ENCODE results near the gene SNRNP200.
A peak's percentile ranks its signal among the peaks of the same experiment; 100 is the strongest.
"Not testable (repeated sequence)": the region's sequence is repeated elsewhere in the genome, so short reads cannot be mapped to it uniquely, and the experiment has no call there.

The SNRNP200 gene

GRCh38 chr2:96264086-96264485 lies 41.3 kb downstream of the SNRNP200 start:
- no peaks in the 10 kb centered on the region for H3K9me3 Mint-ChIP-seq

DNA sequence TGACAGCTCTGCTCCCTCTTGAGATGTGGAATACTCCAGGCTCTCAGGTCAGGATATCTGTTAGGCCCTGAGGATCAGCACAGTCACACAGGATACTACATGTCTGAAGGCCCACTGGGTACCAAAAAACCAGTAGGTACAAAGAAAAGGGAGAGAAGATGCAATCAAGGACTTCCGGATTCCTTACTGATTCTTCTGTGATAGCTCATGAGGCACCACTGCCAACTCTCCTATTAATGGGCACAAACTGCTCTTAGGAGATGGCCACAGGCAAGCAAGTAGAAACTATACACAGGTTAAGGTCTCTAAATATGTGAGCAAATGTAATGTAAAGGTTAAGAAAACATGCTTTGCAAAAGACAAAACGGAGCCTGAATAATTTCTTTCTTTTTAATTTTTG lies 43.0 kb downstream of the SNRNP200 start:
- ATAC-seq (replicated peaks; ENCODE audit: extremely low read depth, poor library complexity, severe bottlenecking) (no peak), DNase-seq (ENCODE audit: low spot score in 2 of 2) (no peak)
- Mint-ChIP-seq H3K27me3 (no peaks in the 10 kb centered on the region), H3K27ac (ENCODE audit: low read depth) (no peak overlapping the region), H3K4me3 (no peak overlapping the region), H3K4me1 (peaks cover 56% of the 10 kb centered on the region), H3K9me3 (no peaks in the 10 kb centered on the region), H3K36me3 (ENCODE audit: insufficient read depth) (peaks cover 24% of the 10 kb centered on the region)

More at GRCh38 chr2:96264086-96264485, 41.3 kb downstream of the SNRNP200 start:
- Mint-ChIP-seq H3K27me3 (no peaks in the 10 kb centered on the region), H3K4me3 (peak overlapping the region; percentile 96), H3K27ac (ENCODE audit: low read depth) (no peak overlapping the region), H3K4me1 (peaks cover 68% of the 10 kb centered on the region), H3K36me3 (ENCODE audit: insufficient read depth) (peaks cover 36% of the 10 kb centered on the region)
- ATAC-seq (replicated peaks; ENCODE audit: extremely low read depth, poor library complexity, severe bottlenecking) (no peak), DNase-seq (ENCODE audit: low spot score in 2 of 2) (no peak)

- DNase-seq (ENCODE audit: low spot score in 2 of 2) (no peak), ATAC-seq (replicated peaks; ENCODE audit: extremely low read depth, poor library complexity, severe bottlenecking) (no peak)
- no peak overlapping the region for H3K27ac Mint-ChIP-seq (ENCODE audit: low read depth)
- H3K27me3 Mint-ChIP-seq = no peaks in the 10 kb centered on the region
- peaks cover 24% of the 10 kb centered on the region for H3K36me3 Mint-ChIP-seq (ENCODE audit: insufficient read depth)
- no peak overlapping the region for H3K4me3 Mint-ChIP-seq
- peaks cover 55% of the 10 kb centered on the region for H3K4me1 Mint-ChIP-seq
- H3K9me3 Mint-ChIP-seq = no peaks in the 10 kb centered on the region
Measured at GRCh38 chr2:96261328-96262003, 43.9 kb downstream of the SNRNP200 start.

DNA sequence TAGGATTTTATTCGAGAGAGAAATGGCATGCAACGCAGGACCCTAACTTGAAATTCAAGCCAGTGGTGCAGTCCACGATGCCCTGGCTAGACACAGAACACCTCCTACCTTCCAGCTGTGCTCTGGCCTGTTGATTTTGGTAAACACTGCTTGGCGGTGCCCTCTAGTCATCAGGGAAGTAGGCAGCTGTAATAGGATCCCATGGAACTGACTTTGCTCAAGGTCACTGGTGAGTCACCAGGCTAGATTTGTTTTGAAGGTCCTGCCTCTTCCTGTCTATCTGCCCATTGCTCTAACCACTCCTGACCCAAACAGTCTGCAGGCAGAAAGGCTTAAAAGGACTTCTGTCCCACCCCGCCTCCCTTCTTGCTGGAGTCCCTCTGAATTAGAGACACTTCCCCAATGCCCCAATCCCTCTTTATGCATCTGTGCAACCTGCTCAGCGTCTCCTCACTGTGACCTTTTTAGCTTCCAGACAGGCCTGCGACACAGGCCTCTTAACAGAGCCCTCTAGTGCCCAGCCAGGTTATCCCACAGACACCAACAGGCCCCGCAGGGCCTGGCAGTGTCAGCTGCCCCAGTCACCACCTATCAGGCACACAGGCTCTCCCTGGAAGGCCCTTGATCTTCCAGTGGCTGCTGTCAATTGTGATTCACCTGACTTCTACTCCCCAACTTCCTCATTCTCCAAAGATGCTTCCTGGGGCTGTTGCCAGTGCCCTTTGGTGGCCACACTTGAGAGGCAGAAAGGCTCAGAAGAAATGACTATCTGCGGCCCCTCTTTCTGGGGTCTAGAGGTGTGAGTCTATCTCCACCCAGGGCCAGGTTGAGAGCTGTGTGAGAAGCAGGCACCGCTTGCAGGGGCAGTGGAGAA lies 44.7 kb downstream of the SNRNP200 start:
- Mint-ChIP-seq H3K36me3 (ENCODE audit: insufficient read depth) (peaks cover 27% of the 10 kb centered on the region), H3K9me3 (no peaks in the 10 kb centered on the region), H3K4me3 (no peak overlapping the region), H3K27ac (ENCODE audit: low read depth) (no peak overlapping the region), H3K4me1 (peaks cover 52% of the 10 kb centered on the region), H3K27me3 (no peaks in the 10 kb centered on the region)
- DNase-seq (ENCODE audit: low spot score in 2 of 2) (no peak), ATAC-seq (replicated peaks; ENCODE audit: extremely low read depth, poor library complexity, severe bottlenecking) (no peak)

- Mint-ChIP-seq H3K4me1 (peaks cover 47% of the 10 kb centered on the region), H3K36me3 (ENCODE audit: insufficient read depth) (peaks cover 28% of the 10 kb centered on the region), H3K27ac (ENCODE audit: low read depth) (no peak overlapping the region), H3K27me3 (no peaks in the 10 kb centered on the region), H3K4me3 (no peak overlapping the region), H3K9me3 (no peaks in the 10 kb centered on the region)
- ATAC-seq (replicated peaks; ENCODE audit: extremely low read depth, poor library complexity, severe bottlenecking) (no peak), DNase-seq (ENCODE audit: low spot score in 2 of 2) (no peak)
Measured at GRCh38 chr2:96259497-96259921, 45.8 kb downstream of the SNRNP200 start.

DNA sequence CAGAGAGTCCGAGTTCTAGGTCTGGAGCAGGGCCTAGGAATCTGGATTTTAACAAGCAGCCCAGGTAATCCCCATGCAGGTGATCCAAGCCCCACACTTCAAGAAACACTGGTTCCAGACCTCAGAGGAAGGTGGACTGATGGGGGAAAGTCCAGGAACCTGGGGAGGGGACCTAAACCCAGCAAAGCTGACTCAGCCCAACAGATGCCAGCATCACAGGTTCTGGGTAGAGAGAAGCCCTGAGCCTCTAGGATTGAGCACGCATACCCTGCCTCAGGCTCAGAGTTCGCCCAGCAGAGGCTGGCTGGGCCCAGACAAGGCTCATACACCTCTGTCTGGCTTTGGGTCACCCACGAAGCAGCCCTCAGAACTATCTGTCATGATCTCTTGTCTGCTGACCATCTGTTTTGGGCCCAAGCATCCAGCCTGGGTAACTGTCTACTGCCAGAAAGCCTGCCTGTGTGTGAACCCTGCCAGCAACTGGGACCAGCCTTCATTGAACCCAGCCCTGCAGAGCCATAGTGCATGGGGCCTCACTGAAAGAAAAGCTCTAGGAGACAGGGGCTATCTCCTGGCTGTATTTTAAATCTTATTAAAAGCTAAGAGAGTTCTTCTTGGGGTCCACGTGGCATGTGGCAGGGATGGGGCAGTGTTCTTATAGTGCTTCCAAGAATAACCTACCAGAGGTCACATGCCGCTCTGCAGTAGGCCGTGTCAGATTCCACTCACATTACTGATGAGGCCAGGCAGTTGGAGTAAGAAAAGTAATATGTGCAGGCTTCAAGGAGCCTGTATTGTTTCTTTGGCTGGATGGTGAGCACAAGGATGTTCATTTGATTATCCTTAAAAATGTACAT lies 47.0 kb downstream of the SNRNP200 start:
- H3K27me3 Mint-ChIP-seq = no peaks in the 10 kb centered on the region
- ATAC-seq (replicated peaks; ENCODE audit: extremely low read depth, poor library complexity, severe bottlenecking) (no peak), DNase-seq (ENCODE audit: low spot score in 2 of 2) (no peak)
- H3K9me3 Mint-ChIP-seq = no peaks in the 10 kb centered on the region
- peaks cover 36% of the 10 kb centered on the region for H3K4me1 Mint-ChIP-seq
- peaks cover 35% of the 10 kb centered on the region for H3K36me3 Mint-ChIP-seq (ENCODE audit: insufficient read depth)
- H3K4me3 Mint-ChIP-seq = no peak overlapping the region
- H3K27ac Mint-ChIP-seq (ENCODE audit: low read depth) = peak overlapping the region; percentile 32

- ATAC-seq (replicated peaks; ENCODE audit: extremely low read depth, poor library complexity, severe bottlenecking); H3K27me3 Mint-ChIP-seq; DNase-seq (ENCODE audit: low spot score in 2 of 2); H3K4me3 Mint-ChIP-seq; H3K9me3 Mint-ChIP-seq: not testable (repeated sequence)
- peak overlapping the region; percentile 32 for H3K27ac Mint-ChIP-seq (ENCODE audit: low read depth)
- H3K4me1 Mint-ChIP-seq = peaks cover 36% of the 10 kb centered on the region
- peaks cover 33% of the 10 kb centered on the region for H3K36me3 Mint-ChIP-seq (ENCODE audit: insufficient read depth)
Measured at GRCh38 chr2:96257744-96258143, 47.6 kb downstream of the SNRNP200 start.

DNA sequence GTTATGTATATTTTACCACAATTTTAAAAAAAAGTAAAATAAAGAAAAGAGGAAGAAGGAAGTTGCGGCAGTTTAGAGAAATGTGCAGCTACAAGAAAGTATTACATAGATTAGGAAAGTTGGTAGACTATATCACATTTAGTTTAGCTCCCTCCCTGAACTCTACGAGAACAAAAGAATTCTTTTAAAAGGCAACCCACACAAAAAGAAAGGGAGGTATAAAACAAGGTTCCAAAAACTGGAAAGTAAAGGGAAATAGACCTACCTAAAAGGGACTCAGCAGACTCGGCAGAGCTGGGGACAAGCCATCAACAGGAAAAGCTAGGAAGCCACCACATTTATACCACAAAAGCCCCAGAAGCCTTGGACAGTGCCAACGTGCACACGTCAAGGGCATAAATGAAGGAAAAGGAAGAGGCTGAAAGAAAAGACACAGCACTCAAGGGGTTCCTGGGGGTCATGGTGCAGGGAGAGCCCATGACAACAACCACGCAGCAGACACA lies 48.7 kb downstream of the SNRNP200 start:
- no peak overlapping the region for H3K4me3 Mint-ChIP-seq
- no peak for ATAC-seq (replicated peaks; ENCODE audit: extremely low read depth, poor library complexity, severe bottlenecking)
- no peaks in the 10 kb centered on the region for H3K9me3 Mint-ChIP-seq
- H3K27ac Mint-ChIP-seq (ENCODE audit: low read depth) = peak overlapping the region; percentile 61
- peaks cover 38% of the 10 kb centered on the region for H3K36me3 Mint-ChIP-seq (ENCODE audit: insufficient read depth)
- no peaks in the 10 kb centered on the region for H3K27me3 Mint-ChIP-seq
- DNase-seq (ENCODE audit: low spot score in 2 of 2) = no peak
- H3K4me1 Mint-ChIP-seq = peaks cover 30% of the 10 kb centered on the region

- no peak overlapping the region for H3K4me3 Mint-ChIP-seq
- peaks cover 37% of the 10 kb centered on the region for H3K36me3 Mint-ChIP-seq (ENCODE audit: insufficient read depth)
- H3K9me3 Mint-ChIP-seq = no peaks in the 10 kb centered on the region
- DNase-seq (ENCODE audit: low spot score in 2 of 2) (no peak), ATAC-seq (replicated peaks; ENCODE audit: extremely low read depth, poor library complexity, severe bottlenecking) (no peak)
- H3K27me3 Mint-ChIP-seq = no peaks in the 10 kb centered on the region
- no peak overlapping the region for H3K27ac Mint-ChIP-seq (ENCODE audit: low read depth)
- peaks cover 24% of the 10 kb centered on the region for H3K4me1 Mint-ChIP-seq
Measured at GRCh38 chr2:96254571-96254970, 50.8 kb downstream of the SNRNP200 start.

- peaks cover 38% of the 10 kb centered on the region for H3K36me3 Mint-ChIP-seq (ENCODE audit: insufficient read depth)
- H3K4me1 Mint-ChIP-seq = peaks cover 19% of the 10 kb centered on the region
- no peak for DNase-seq (ENCODE audit: low spot score in 2 of 2)
- H3K27me3 Mint-ChIP-seq = no peaks in the 10 kb centered on the region
- H3K27ac Mint-ChIP-seq (ENCODE audit: low read depth) = no peak overlapping the region
- H3K9me3 Mint-ChIP-seq = no peaks in the 10 kb centered on the region
- no peak overlapping the region for H3K4me3 Mint-ChIP-seq
- no peak for ATAC-seq (replicated peaks; ENCODE audit: extremely low read depth, poor library complexity, severe bottlenecking)
Measured at GRCh38 chr2:96253006-96253405, 52.3 kb downstream of the SNRNP200 start.

DNA sequence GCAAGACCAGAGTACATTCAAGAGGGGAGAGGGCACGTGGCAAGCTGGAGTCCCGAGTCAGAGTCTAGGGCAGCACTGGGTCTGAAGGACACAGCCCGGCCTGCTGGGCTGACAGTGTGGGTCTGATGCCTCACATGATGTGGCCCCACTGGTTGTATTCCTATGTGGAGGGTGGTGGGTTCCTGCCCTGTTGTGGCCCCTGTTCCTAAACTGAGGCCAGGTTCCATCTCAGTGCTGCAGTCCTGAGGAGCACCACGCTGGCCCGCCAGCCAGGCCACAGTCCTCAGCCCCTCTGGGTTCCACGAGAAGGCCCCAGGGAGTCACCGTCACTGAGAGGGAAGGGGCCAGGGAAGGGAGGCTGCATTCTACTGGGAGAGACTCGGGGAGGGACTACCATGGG lies 52.8 kb downstream of the SNRNP200 start:
- H3K9me3 Mint-ChIP-seq = no peaks in the 10 kb centered on the region
- ATAC-seq (replicated peaks; ENCODE audit: extremely low read depth, poor library complexity, severe bottlenecking) (no peak), DNase-seq (ENCODE audit: low spot score in 2 of 2) (no peak)
- peaks cover 19% of the 10 kb centered on the region for H3K4me1 Mint-ChIP-seq
- no peaks in the 10 kb centered on the region for H3K27me3 Mint-ChIP-seq
- H3K4me3 Mint-ChIP-seq = no peak overlapping the region
- H3K36me3 Mint-ChIP-seq (ENCODE audit: insufficient read depth) = peaks cover 38% of the 10 kb centered on the region
- peak overlapping the region; percentile 16 for H3K27ac Mint-ChIP-seq (ENCODE audit: low read depth)

DNA sequence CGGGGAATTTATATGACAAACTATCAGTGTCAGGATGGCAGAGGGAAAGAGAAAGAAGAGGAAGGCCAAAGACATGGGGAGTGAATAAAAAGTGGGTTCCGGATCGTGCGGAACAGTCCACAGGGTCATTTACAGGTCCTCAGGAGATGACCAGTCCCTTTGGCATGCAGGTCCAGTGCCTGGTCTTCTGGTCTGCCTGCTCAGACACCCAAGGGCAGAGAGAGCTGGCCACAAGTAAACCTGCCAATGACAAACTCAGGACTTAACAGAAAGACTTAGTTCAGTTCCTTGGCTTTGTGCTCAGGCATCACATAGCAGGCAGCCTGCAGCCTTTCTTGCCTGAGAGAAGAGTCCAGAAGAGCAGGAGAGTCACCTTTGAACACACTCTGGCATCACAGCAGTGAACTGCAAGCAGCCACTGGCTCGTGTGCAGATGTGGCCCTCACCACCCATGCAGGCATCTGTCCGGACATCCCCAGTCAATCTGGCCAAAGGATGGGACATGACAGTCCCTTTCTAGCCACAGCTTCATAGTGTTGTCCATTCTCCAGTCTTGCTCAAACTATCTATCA lies 53.5 kb downstream of the SNRNP200 start:
- ATAC-seq (replicated peaks; ENCODE audit: extremely low read depth, poor library complexity, severe bottlenecking) (no peak), DNase-seq (ENCODE audit: low spot score in 2 of 2) (no peak)
- Mint-ChIP-seq H3K36me3 (ENCODE audit: insufficient read depth) (peaks cover 38% of the 10 kb centered on the region), H3K4me3 (no peak overlapping the region), H3K4me1 (peaks cover 21% of the 10 kb centered on the region), H3K27me3 (no peaks in the 10 kb centered on the region), H3K27ac (ENCODE audit: low read depth) (peak overlapping the region; percentile 16), H3K9me3 (no peaks in the 10 kb centered on the region)
